Mesendoderm (in vitro differentiated cells): ENCODE data around the gene ERBIN.
"Not testable (repeated sequence)": the region's sequence is repeated elsewhere in the genome, so short reads cannot be mapped to it uniquely, and the experiment has no call there.

Experiments used
- DNase-seq: peaks from one replicate; pipeline ENCODE4 v3.0.0; 2013
- H2AK5ac ChIP-seq: 2 replicates; pipeline ENCODE4 v1.6.1; 2013; ENCODE audit warnings: low read length, inconsistent platforms
- H2BK120ac ChIP-seq: 2 replicates; pipeline ENCODE4 v1.6.1; 2013; ENCODE audit warnings: low read depth, mild to moderate bottlenecking, low read length, moderate library complexity, mixed read lengths
- H2BK15ac ChIP-seq: replicated peaks from 2 replicates; pipeline ENCODE4 v1.6.1; 2013; ENCODE audit warnings: low read depth, mild to moderate bottlenecking, moderate library complexity
- H2BK5ac ChIP-seq: 2 replicates; pipeline ENCODE4 v1.6.1; 2013; ENCODE audit warnings: low read length, inconsistent platforms
- H3K18ac ChIP-seq: 2 replicates; pipeline ENCODE4 v1.6.1; 2013; ENCODE audit warnings: mild to moderate bottlenecking, low read length, mixed read lengths
- H3K23ac ChIP-seq: one replicate; pipeline ENCODE4 v1.6.1; 2013; ENCODE audit warnings: low read length
- H3K27ac ChIP-seq: 2 replicates; pipeline ENCODE4 v1.5.1; 2013; ENCODE audit warnings: low read depth, mild to moderate bottlenecking, inconsistent platforms, low read length, moderate library complexity
- H3K27me3 ChIP-seq: 2 replicates; pipeline ENCODE4 v1.6.1; 2013; ENCODE audit warnings: low read length, control low read depth, mild to moderate bottlenecking, inconsistent platforms; ENCODE audit not compliant: insufficient read depth, poor library complexity
- H3K36me3 ChIP-seq: 2 replicates; pipeline ENCODE4 v1.6.1; 2013; ENCODE audit warnings: low read length, inconsistent platforms; ENCODE audit not compliant: control insufficient read depth, insufficient read depth
- H3K4ac ChIP-seq: one replicate; pipeline ENCODE4 v1.6.1; 2013; ENCODE audit warnings: low read depth, mild to moderate bottlenecking, low read length, moderate library complexity
- H3K4me1 ChIP-seq: 2 replicates; pipeline ENCODE4 v1.6.1; 2013; ENCODE audit warnings: low read depth, low read length, inconsistent platforms; ENCODE audit not compliant: control insufficient read depth
- H3K4me2 ChIP-seq: 2 replicates; pipeline ENCODE4 v1.6.1; 2013; ENCODE audit warnings: low read length
- H3K4me3 ChIP-seq: 2 replicates; pipeline ENCODE4 v1.5.1; 2013; ENCODE audit warnings: mild to moderate bottlenecking, low read length
- H3K56ac ChIP-seq: one replicate; pipeline ENCODE4 v1.6.1; 2013; ENCODE audit warnings: low read length
- H3K79me1 ChIP-seq: 2 replicates; pipeline ENCODE4 v1.6.1; 2013; ENCODE audit warnings: low read length, inconsistent platforms
- H3K79me2 ChIP-seq: 2 replicates; pipeline ENCODE4 v1.6.1; 2013; ENCODE audit warnings: mild to moderate bottlenecking, low read length; ENCODE audit not compliant: control insufficient read depth, insufficient read depth
- H3K9ac ChIP-seq: 2 replicates; pipeline ENCODE4 v1.6.1; 2013; ENCODE audit warnings: low read length, inconsistent platforms
- H4K5ac ChIP-seq: one replicate; pipeline ENCODE4 v1.6.1; 2013; ENCODE audit warnings: low read length
- H4K8ac ChIP-seq: one replicate; pipeline ENCODE4 v1.6.1; 2013; ENCODE audit warnings: low read depth, mild to moderate bottlenecking, control low read depth, low read length, moderate library complexity
- WGBS: extraction: QIAGEN DNeasy Blood & Tissue Kit; methylation state at CpG from one replicate; pipeline ENCODE4 v1.1.7; 2013; ENCODE audit warnings: low lambda C conversion rate, missing lambda C conversion rate; ENCODE audit not compliant: insufficient coverage; ENCODE audit errors: extremely low coverage; 5-methylcytosine and 5-hydroxymethylcytosine counted together

Gene ERBIN

GRCh38 chr5:66039701-66040100 lies 113.3 kb downstream of the ERBIN start:
- no CpG with 5 or more reads among the region's 1 CpG for WGBS
- Histone ChIP-seq H3K18ac (no peak overlapping the region), H3K79me1 (no peaks in the 10 kb centered on the region), H3K4ac (no peak overlapping the region), H2BK5ac (no peak overlapping the region), H2BK120ac (no peak overlapping the region), H3K4me3 (no peak overlapping the region), H3K36me3 (no peaks in the 10 kb centered on the region), H3K27ac (no peak overlapping the region), H4K5ac (no peak overlapping the region), H2BK15ac (no peak overlapping the region), H3K56ac (no peak overlapping the region), H4K8ac (no peak overlapping the region), H3K4me1 (no peaks in the 10 kb centered on the region), H3K4me2 (no peak overlapping the region), H2AK5ac (no peak overlapping the region), H3K9ac (no peak overlapping the region), H3K23ac (no peak overlapping the region), H3K79me2 (no peaks in the 10 kb centered on the region), H3K27me3 (no peaks in the 10 kb centered on the region)
- no peak for DNase-seq

DNA sequence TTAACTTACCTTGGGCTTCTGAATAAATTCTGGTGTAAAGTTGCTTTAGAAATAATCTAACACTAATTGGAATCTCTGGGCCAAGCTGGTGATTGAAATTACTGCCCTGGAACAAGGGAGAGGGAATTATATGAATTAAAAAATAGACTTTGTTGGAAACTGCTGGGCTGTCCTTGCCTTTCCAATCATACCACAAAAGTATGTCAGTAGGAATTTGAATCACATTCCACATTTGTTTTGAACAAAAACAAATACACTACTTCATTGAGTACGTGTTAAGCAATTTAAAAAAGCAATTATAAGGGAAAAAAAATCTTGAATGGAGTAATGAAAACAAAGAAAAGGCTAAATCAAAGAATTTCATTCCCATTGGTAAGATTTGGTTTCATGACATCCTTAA lies 115.3 kb downstream of the ERBIN start:
- no peaks in the 10 kb centered on the region for H3K36me3 ChIP-seq

GRCh38 chr5:66057239-66057638 lies 130.9 kb downstream of the ERBIN start:
- no peak overlapping the region for H3K18ac ChIP-seq
- H3K4me3 ChIP-seq: no peak overlapping the region
- no CpG with 5 or more reads among the region's 1 CpG for WGBS
- no peaks in the 10 kb centered on the region for H3K4me1 ChIP-seq
- no peak overlapping the region for H3K56ac ChIP-seq
- no peaks in the 10 kb centered on the region for H3K79me1 ChIP-seq
- H2BK15ac ChIP-seq: no peak overlapping the region
- no peak for DNase-seq
- no peak overlapping the region for H2BK120ac ChIP-seq
- H3K36me3 ChIP-seq: peaks cover 3% of the 10 kb centered on the region
- H3K27me3 ChIP-seq: no peaks in the 10 kb centered on the region
- no peaks in the 10 kb centered on the region for H3K79me2 ChIP-seq
- no peak overlapping the region for H2BK5ac ChIP-seq
- no peak overlapping the region for H3K4ac ChIP-seq
- H3K9ac ChIP-seq: no peak overlapping the region
- H3K27ac ChIP-seq: no peak overlapping the region
- H4K5ac ChIP-seq: no peak overlapping the region
- H3K23ac ChIP-seq: no peak overlapping the region
- H2AK5ac ChIP-seq: no peak overlapping the region
- H4K8ac ChIP-seq: no peak overlapping the region
- no peak overlapping the region for H3K4me2 ChIP-seq

More for the DNA sequence above, 115.3 kb downstream of the ERBIN start:
- Histone ChIP-seq H3K4me2 (no peak overlapping the region), H3K23ac (no peak overlapping the region), H3K18ac (no peak overlapping the region), H2AK5ac (no peak overlapping the region), H2BK15ac (no peak overlapping the region), H3K27ac (no peak overlapping the region), H3K79me2 (no peaks in the 10 kb centered on the region), H3K27me3 (no peaks in the 10 kb centered on the region), H2BK5ac (no peak overlapping the region), H2BK120ac (no peak overlapping the region), H3K79me1 (no peaks in the 10 kb centered on the region), H3K4me3 (no peak overlapping the region), H3K4me1 (no peaks in the 10 kb centered on the region), H4K5ac (no peak overlapping the region), H3K4ac (no peak overlapping the region), H3K9ac (no peak overlapping the region), H3K56ac (no peak overlapping the region), H4K8ac (no peak overlapping the region)
- no peak for DNase-seq
- WGBS: no CpG with 5 or more reads among the region's 1 CpG

GRCh38 chr5:66061320-66061719 lies 134.9 kb downstream of the ERBIN start:
- H2AK5ac ChIP-seq, H4K5ac ChIP-seq, H3K4me3 ChIP-seq, H3K27me3 ChIP-seq, H2BK5ac ChIP-seq, H3K79me1 ChIP-seq, H3K56ac ChIP-seq, H3K23ac ChIP-seq, H2BK120ac ChIP-seq, H3K9ac ChIP-seq, H3K27ac ChIP-seq, H3K79me2 ChIP-seq, DNase-seq, H3K4me2 ChIP-seq, H3K18ac ChIP-seq, H4K8ac ChIP-seq, H3K36me3 ChIP-seq, H3K4me1 ChIP-seq, H2BK15ac ChIP-seq, H3K4ac ChIP-seq: not testable (repeated sequence)
- no CpG with 5 or more reads among the region's 3 CpGs for WGBS

DNA sequence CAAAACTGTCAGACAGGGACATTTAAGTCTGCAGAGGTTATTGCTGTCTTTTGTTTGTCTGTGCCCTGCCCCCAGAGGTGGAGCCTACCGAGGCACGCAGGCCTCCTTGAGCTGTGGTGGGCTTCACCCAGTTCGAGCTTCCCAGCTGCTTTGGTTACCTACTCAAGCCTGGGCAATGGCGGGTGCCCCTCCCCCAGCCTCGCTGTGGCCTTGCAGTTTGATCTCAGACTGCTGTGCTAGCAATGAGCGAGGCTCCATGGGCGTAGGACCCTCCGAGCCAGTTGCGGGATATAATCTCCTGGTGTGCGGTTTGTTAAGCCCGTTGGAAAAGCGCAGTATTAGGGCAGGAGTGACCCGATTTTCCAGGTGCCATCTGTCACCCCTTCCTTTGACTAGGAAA lies 136.7 kb downstream of the ERBIN start:
- H2BK5ac ChIP-seq, H2BK120ac ChIP-seq, H3K4me1 ChIP-seq, H2AK5ac ChIP-seq, H4K8ac ChIP-seq, H3K9ac ChIP-seq, H3K79me2 ChIP-seq, H4K5ac ChIP-seq, H2BK15ac ChIP-seq, H3K18ac ChIP-seq, H3K79me1 ChIP-seq, DNase-seq, H3K4ac ChIP-seq, H3K27me3 ChIP-seq, H3K4me2 ChIP-seq, H3K56ac ChIP-seq, H3K4me3 ChIP-seq, H3K23ac ChIP-seq, H3K36me3 ChIP-seq, H3K27ac ChIP-seq: not testable (repeated sequence)
- no CpG with 5 or more reads among the region's 13 CpGs for WGBS

- H3K27ac ChIP-seq: no peak overlapping the region
Observed at GRCh38 chr5:66066826-66067225, 140.5 kb downstream of the ERBIN start.

More at GRCh38 chr5:66066826-66067225, 140.5 kb downstream of the ERBIN start:
- Histone ChIP-seq H4K8ac (no peak overlapping the region), H3K79me1 (no peaks in the 10 kb centered on the region), H3K79me2 (no peaks in the 10 kb centered on the region), H4K5ac (no peak overlapping the region), H3K36me3 (no peaks in the 10 kb centered on the region), H3K9ac (no peak overlapping the region), H2BK120ac (no peak overlapping the region), H3K56ac (no peak overlapping the region), H3K18ac (no peak overlapping the region), H3K4me3 (no peak overlapping the region), H3K23ac (no peak overlapping the region), H3K4me1 (no peaks in the 10 kb centered on the region), H3K27me3 (no peaks in the 10 kb centered on the region), H2BK5ac (no peak overlapping the region), H2BK15ac (no peak overlapping the region), H3K4ac (no peak overlapping the region), H3K4me2 (no peak overlapping the region), H2AK5ac (no peak overlapping the region)
- no peak for DNase-seq
- no CpG with 5 or more reads among the region's 2 CpGs for WGBS
